ENCODE data around the gene G6PD. TPM values are rescaled to one million over a fixed set of nuclear protein-coding genes. Genes with fewer than 3 reads are reported as not detected.
A peak's percentile ranks its signal among the peaks of the same experiment; 100 is the strongest.
"Not testable (repeated sequence)": the region's sequence is repeated elsewhere in the genome, so short reads cannot be mapped to it uniquely, and the experiment has no call there.

Gene G6PD
- total and polyA plus RNA-seq, 10 of the 15 experiments (the other 5 are each of a cell fraction or from before 2014, with no cell fraction given) = 1.6 to 62.5 (median 28.4) TPM

DNA sequence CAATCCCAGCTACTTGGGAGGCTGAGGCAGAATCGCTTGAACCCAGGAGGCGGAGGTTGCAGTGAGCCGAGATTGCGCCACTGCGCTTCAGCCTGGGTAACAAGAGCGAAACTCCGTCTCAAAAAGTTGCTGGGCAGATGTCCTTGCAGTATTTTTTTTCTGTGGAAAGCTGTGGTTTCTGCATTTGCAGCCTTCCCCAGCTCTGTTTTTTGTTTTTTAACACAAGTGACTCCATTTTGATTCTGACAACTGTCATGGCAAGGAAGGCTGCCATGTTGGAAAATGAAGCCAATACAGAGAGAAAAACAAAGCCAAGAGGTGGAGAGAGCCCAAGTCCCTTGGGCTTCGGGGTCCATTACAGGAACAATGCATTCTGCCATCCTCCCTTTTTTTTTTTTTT is 44.5 kb downstream of the G6PD start (continued):
- TF ChIP-seq GABPA (IDR thresholded peaks at IDR 0.05; ENCODE audit: low read depth) (no peak), NR2C1 (IDR thresholded peaks at IDR 0.05) (no peak), RCOR1 (conservative IDR thresholded peaks at IDR 0.05; ENCODE audit: low read depth, low read length) (no peak)

DNA sequence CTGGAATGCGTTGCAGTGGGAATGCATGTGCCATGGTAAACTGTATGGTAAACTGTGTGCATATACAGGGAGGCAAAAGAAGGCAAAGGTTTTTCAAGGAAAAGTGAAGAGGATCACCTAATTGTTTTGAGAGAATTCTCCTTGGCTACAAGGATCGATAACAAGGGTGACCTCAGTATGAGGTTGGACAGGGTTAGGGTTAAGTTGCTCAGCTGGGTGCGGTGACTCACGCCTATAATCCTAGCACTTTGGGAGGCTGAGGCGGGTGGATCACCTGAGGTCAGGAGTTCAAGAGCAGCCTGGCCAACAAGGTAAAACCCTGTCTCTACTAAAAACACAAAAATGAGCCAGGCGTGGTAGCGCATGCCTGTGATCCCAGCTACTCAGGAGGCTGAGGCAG is 45.2 kb downstream of the G6PD start:
- CTCF ChIA-PET; H3K4me3 ChIP-seq; H3K27ac ChIP-seq (ENCODE audit: control insufficient read depth, insufficient read depth); BruUV-seq (replicated peaks); SMC1A ChIA-PET (ENCODE audit: uncharacterized antibody, unreplicated experiment); H3K36me3 ChIP-seq (ENCODE audit: control insufficient read depth in 2 of 2, insufficient read depth in 2 of 2, low read length in 1 of 2); ATAC-seq; H3K4me2 ChIP-seq (ENCODE audit: control insufficient read depth, insufficient read depth); FAIRE-seq; RAD21 ChIA-PET (ENCODE audit: unreplicated experiment); H4K20me1 ChIP-seq (ENCODE audit: control insufficient read depth, insufficient read depth); H3K9me3 ChIP-seq (replicated peaks; ENCODE audit: control insufficient read depth, insufficient read depth, low read length); in situ Hi-C loops (cut with MboI); H3K9ac ChIP-seq (ENCODE audit: control insufficient read depth, insufficient read depth, low read length); H3K79me2 ChIP-seq (ENCODE audit: control insufficient read depth, insufficient read depth, low read length); intact Hi-C loops (cut with micrococcal nuclease; ENCODE audit: unreplicated experiment); H3K4me1 ChIP-seq (ENCODE audit: control insufficient read depth, insufficient read depth, low read length); DNase-seq (ENCODE audit: low read depth, low spot score); H2AFZ ChIP-seq (ENCODE audit: control insufficient read depth, low read depth, low read length); H3K27me3 ChIP-seq (replicated peaks in 1 of 2; ENCODE audit: control insufficient read depth in 2 of 2, insufficient read depth in 2 of 2, low read length in 1 of 2): not testable (repeated sequence)
- POLR2A ChIA-PET = interaction anchor here (0.7 to 1.5 kb wide), 3 partner anchors 11 to 497 kb away, joined by 3 to 5 read pairs (median 4); partner anchors contain the start of gene SLC10A3
- 90% methylated on average over 7 of the region's 7 CpGs for WGBS (ENCODE audit: insufficient coverage, insufficient replicate concordance, low lambda C conversion rate, missing lambda C conversion rate)

DNA sequence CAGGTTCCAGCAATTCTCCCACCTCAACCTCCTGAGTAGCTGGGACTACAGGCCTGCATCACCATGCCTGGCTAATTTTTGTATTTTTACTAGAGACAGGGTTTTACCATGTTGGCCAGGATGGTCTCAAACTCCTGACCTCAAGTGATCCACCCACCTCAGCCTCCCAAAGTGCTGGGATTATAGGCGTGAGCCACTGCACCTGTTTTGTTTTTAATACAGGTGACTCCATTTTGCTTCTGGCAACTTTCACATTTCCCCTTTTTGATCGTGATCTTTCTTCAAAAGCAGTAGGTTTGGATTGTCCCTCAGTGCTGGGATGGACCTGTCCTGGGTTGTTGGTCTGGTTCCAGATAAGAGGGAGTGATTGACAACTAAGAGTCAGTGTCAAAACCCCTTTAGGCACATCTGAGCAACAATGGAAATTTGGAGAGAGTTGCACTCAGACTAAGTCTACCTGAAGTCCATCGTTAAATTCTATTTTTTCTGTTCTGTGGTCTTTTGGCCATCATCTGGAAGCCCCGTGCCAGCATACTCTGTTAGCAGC is 50.0 kb downstream of the G6PD start:
- BruUV-seq (replicated peaks); H3K79me2 ChIP-seq (ENCODE audit: control insufficient read depth, insufficient read depth, low read length); DNase-seq (ENCODE audit: low read depth, low spot score); H3K36me3 ChIP-seq (ENCODE audit: control insufficient read depth in 2 of 2, insufficient read depth in 2 of 2, low read length in 1 of 2); intact Hi-C loops (cut with micrococcal nuclease; ENCODE audit: unreplicated experiment); H3K4me1 ChIP-seq (ENCODE audit: control insufficient read depth, insufficient read depth, low read length); H3K4me3 ChIP-seq; in situ Hi-C loops (cut with MboI); H3K4me2 ChIP-seq (ENCODE audit: control insufficient read depth, insufficient read depth); FAIRE-seq; H3K9ac ChIP-seq (ENCODE audit: control insufficient read depth, insufficient read depth, low read length); H4K20me1 ChIP-seq (ENCODE audit: control insufficient read depth, insufficient read depth); ATAC-seq; H3K27me3 ChIP-seq (replicated peaks in 1 of 2; ENCODE audit: control insufficient read depth in 2 of 2, insufficient read depth in 2 of 2, low read length in 1 of 2); H3K9me3 ChIP-seq (replicated peaks; ENCODE audit: control insufficient read depth, insufficient read depth, low read length): not testable (repeated sequence)
- ChIA-PET POLR2A (interaction anchor here (1.1 kb wide), 1 partner anchor 30 kb away, joined by 3 read pairs; no protein-coding TSS in a partner anchor), SMC1A (ENCODE audit: uncharacterized antibody, unreplicated experiment) (interaction anchor here (0.6 to 1.6 kb wide), 2 partner anchors 31 to 33 kb away, joined by 3 to 7 read pairs; no protein-coding TSS in a partner anchor), RAD21 (ENCODE audit: unreplicated experiment) (interaction anchor here (0.8 to 1.1 kb wide), 2 partner anchors 10 to 30 kb away, joined by 3 to 4 read pairs; partner anchors contain the start of gene UBL4A), CTCF (interaction anchor here (1.6 to 2.6 kb wide), 2 partner anchors 19 to 31 kb away, joined by 3 to 9 read pairs; no protein-coding TSS in a partner anchor)
- Histone ChIP-seq H2AFZ (ENCODE audit: control insufficient read depth, low read depth, low read length) (peak overlapping the region; percentile 9; the same call in 1 of the 2 replicates), H3K27ac (ENCODE audit: control insufficient read depth, insufficient read depth) (peak overlapping the region; percentile 4; the same call in 1 of the 2 replicates)
- WGBS (ENCODE audit: insufficient coverage, insufficient replicate concordance, low lambda C conversion rate, missing lambda C conversion rate) = 12% methylated on average over 4 of the region's 4 CpGs
- TF ChIP-seq SPI1 (IDR thresholded peaks at IDR 0.05; ENCODE audit: borderline replicate concordance, insufficient read depth, low read depth, low read length) = 0 out of 2 replicates have a peak, but pooled peaks have one; percentile 22
